Measurements from ENCODE around the gene MAML3. TPM values are rescaled to one million over a fixed set of nuclear protein-coding genes. Genes with fewer than 3 reads are reported as not detected.

Gene MAML3
- polyA plus RNA-seq, 6 donors from 2014 or later: 0.37 to 2.7 (median 1.1) TPM

GRCh38 chr4:140028676-140029517 is 125.1 kb downstream of the MAML3 start:
- peaks cover 2 to 11% (median 11%) of the 10 kb centered on the region in 3 donors for H3K4me1 Mint-ChIP-seq
- ATAC-seq (ENCODE audit: low read depth in 2 of 2): peak; percentile 48 to 53
- no peak overlapping the region for H3K4me3 Mint-ChIP-seq
- no peaks in the 10 kb centered on the region for H3K9me3 Mint-ChIP-seq
- H3K36me3 Mint-ChIP-seq: peaks cover 5 to 7% of the 10 kb centered on the region in 2 donors
- DNase-seq: no peak
- H3K27ac Mint-ChIP-seq: no peak overlapping the region
- peaks cover 6 to 9% (median 7%) of the 10 kb centered on the region in 3 donors for H3K27me3 Mint-ChIP-seq

DNA sequence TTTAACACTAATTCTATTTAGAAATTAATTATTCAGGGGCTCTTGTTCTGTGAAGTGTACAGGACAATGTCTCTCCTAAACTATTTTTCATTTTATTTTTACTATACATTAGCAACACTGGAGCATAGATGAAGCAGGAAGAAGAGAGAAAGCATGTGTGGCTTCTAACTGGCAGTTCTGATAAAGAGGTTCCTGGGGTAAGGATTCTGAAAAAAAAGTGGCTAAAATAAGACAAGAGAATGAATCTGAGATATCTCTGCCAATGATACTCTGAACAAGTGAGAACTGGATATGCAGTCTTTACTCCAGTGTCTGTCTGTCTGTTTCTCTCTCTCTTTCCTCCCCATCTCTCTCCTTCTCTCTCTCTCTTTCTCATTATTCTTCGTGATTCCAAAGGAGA is 125.9 kb downstream of the MAML3 start:
- no peak overlapping the region for H3K27ac Mint-ChIP-seq
- H3K36me3 Mint-ChIP-seq: peaks cover 5 to 7% of the 10 kb centered on the region in 2 donors
- peaks cover 2 to 11% (median 11%) of the 10 kb centered on the region in 3 donors for H3K4me1 Mint-ChIP-seq
- ATAC-seq (ENCODE audit: low read depth in 2 of 2): no peak
- no peak for DNase-seq
- H3K4me3 Mint-ChIP-seq: no peak overlapping the region
- peaks cover 3 to 9% (median 7%) of the 10 kb centered on the region in 3 donors for H3K27me3 Mint-ChIP-seq
- no peaks in the 10 kb centered on the region for H3K9me3 Mint-ChIP-seq

DNA sequence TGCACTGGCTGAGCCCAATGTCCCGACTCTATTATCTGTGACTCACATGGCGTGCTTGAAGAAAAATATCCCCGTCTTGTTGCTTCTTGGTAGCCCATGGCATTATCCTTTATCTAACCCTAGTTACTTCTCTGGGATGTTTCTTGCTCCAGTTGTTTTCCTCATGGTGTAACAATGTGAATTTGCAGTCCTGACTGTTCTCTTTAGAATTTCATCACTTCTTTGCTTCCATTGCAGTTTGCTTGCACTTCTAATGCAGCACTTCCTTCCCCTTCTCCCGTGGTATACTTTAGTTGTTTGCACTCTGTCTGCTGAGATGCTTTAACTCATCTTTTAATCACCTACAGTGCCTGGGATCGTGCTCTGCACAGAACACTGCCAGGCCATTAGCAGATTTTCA is 126.9 kb downstream of the MAML3 start:
- H3K27ac Mint-ChIP-seq: peak overlapping the region in 1 of 6 donors; percentile 40
- H3K9me3 Mint-ChIP-seq: no peaks in the 10 kb centered on the region
- H3K27me3 Mint-ChIP-seq: peaks cover 0 to 9% (median 7%) of the 10 kb centered on the region in 3 donors
- H3K4me3 Mint-ChIP-seq: no peak overlapping the region
- H3K36me3 Mint-ChIP-seq: peaks cover 5 to 7% of the 10 kb centered on the region in 2 donors
- H3K4me1 Mint-ChIP-seq: peaks cover 2 to 11% (median 11%) of the 10 kb centered on the region in 3 donors
- no peak for DNase-seq
- ATAC-seq (ENCODE audit: low read depth in 2 of 2): no peak

DNA sequence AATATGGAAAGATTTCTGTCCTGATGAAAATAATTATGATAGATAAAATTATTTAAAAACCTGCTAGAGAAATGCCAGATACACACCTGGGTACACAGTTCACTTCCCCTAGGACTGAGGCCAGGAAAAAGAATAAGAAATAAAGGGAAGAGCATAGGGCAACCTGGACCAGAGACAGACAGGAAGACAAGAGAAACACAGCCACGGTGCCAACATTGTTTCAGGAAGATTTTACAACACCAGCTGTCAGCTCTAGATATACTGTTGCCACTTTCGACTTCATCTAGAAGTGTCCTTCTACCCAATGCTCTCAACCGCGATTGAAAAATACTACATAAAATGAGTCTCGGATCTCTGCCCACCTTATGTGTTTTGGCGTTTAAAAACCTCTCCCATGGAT is 128.5 kb downstream of the MAML3 start:
- Mint-ChIP-seq H3K9me3 (no peaks in the 10 kb centered on the region), H3K4me1 (peaks cover 2 to 13% (median 11%) of the 10 kb centered on the region in 3 donors), H3K27ac (no peak overlapping the region), H3K4me3 (no peak overlapping the region), H3K36me3 (peaks cover 1 to 3% of the 10 kb centered on the region in 2 donors), H3K27me3 (peaks cover 0 to 5% (median 5%) of the 10 kb centered on the region in 3 donors)
- no peak for DNase-seq
- ATAC-seq (ENCODE audit: low read depth in 2 of 2): no peak

DNA sequence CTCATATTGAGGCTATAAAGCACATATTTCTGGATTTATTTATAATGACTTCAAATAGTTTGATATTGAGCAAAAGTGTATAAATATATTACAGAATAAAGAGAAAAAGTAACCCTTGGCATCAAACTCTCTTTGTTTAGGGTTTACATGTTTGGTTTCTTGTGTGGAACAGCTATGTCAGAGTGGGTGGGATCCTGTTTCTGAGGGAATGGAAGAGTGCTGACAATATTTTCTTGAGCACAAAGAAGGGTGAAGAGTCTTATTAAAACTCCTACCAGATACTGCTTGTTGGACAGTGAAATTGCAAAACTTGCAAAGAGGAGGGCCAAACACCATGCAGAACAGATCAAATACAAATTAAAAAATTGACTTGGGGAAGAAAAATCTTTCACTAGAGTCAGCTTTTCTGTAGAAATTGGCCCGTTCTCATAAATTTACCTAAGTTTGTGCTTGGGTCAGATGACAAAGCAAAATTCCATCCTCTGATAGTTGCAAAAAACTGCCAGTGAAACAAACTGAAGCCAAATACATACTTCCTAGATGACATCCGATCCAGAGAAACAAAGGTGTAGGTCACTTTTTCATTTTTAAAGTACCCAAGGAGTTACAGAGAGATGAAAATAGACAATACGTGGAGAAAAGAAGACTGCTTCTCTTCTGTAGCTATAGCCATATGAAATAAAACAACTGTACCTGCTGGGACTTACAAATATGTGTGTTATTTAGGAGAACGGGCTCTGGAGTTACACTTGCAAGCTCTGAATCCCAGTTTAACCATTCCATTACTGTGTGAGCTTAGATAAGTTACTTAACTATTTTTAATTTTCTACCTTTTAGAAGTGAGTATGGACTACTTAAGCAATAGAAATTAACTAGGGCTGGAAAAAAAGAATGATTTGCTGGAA is 133.3 kb downstream of the MAML3 start:
- peaks cover 4 to 9% (median 8%) of the 10 kb centered on the region in 3 donors for H3K4me1 Mint-ChIP-seq
- ATAC-seq (ENCODE audit: low read depth in 2 of 2) (no peak), DNase-seq (no peak)
- no peak overlapping the region for H3K4me3 Mint-ChIP-seq
- H3K9me3 Mint-ChIP-seq: no peaks in the 10 kb centered on the region
- peak overlapping the region in 2 of 6 donors; percentile 20 to 49 for H3K27ac Mint-ChIP-seq
- no peaks in the 10 kb centered on the region for H3K36me3 Mint-ChIP-seq
- no peaks in the 10 kb centered on the region for H3K27me3 Mint-ChIP-seq

DNA sequence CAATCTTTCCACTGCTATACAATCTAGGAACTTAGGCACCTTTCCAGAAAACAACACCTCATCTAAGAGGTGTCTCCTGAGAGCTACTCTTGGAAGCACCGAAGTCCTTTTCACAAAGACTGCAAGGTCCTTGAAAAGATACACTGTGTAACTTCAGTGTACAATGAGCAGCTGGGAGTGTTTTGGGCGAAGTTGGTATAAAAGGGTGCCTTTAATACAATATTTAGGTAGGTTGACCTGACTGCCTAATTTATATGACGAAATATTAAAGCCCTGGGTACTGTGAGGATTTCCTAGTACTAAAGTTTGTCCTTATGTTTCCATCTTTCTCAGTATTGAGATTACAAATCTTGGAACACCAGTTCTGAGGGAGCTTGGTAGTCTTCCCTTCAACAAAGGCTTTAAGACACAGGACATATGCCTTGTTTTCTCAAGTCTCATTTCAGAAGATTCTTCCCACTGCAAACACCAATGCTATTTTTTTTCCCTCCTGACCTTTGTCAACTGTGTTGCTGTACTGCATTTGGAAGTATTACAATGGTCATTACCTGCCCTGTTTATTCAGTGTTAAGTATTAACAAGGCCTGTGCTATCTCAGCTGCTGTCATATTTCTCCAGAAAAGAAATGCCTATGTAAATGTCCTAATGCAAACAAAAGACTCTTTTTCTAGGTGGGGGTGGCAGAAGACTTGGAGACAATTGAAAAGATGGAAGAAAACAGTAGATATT is 134.2 kb downstream of the MAML3 start:
- Mint-ChIP-seq H3K27me3 (no peaks in the 10 kb centered on the region), H3K36me3 (no peaks in the 10 kb centered on the region), H3K4me3 (no peak overlapping the region), H3K4me1 (peaks cover 4 to 9% (median 8%) of the 10 kb centered on the region in 3 donors), H3K27ac (peak overlapping the region in 1 of 6 donors; percentile 30), H3K9me3 (no peaks in the 10 kb centered on the region)
- ATAC-seq (ENCODE audit: low read depth in 2 of 2): no peak
- no peak for DNase-seq

GRCh38 chr4:140018931-140019618 is 134.9 kb downstream of the MAML3 start:
- no peak for ATAC-seq (ENCODE audit: low read depth in 2 of 2)
- no peak overlapping the region for H3K4me3 Mint-ChIP-seq

GRCh38 chr4:140014284-140014683 is 139.7 kb downstream of the MAML3 start:
- no peaks in the 10 kb centered on the region for H3K9me3 Mint-ChIP-seq
- H3K4me1 Mint-ChIP-seq: peaks cover 7 to 13% (median 10%) of the 10 kb centered on the region in 3 donors
- DNase-seq: no peak
- H3K27ac Mint-ChIP-seq: no peak overlapping the region
- peaks cover 5 to 9% (median 6%) of the 10 kb centered on the region in 3 donors for H3K27me3 Mint-ChIP-seq
- H3K4me3 Mint-ChIP-seq: no peak overlapping the region
- no peaks in the 10 kb centered on the region for H3K36me3 Mint-ChIP-seq
- no peak for ATAC-seq (ENCODE audit: low read depth in 2 of 2)

More at GRCh38 chr4:140018931-140019618, 134.9 kb downstream of the MAML3 start:
- H3K9me3 Mint-ChIP-seq: no peaks in the 10 kb centered on the region
- H3K27me3 Mint-ChIP-seq: peaks cover 0 to under 1% (median 0%) of the 10 kb centered on the region in 3 donors
- H3K4me1 Mint-ChIP-seq: peaks cover 4 to 9% (median 8%) of the 10 kb centered on the region in 3 donors
- H3K27ac Mint-ChIP-seq: peak overlapping the region in 1 of 6 donors; percentile 10
- no peak for DNase-seq
- no peaks in the 10 kb centered on the region for H3K36me3 Mint-ChIP-seq

GRCh38 chr4:140012688-140013486 is 141.1 kb downstream of the MAML3 start:
- Mint-ChIP-seq H3K27me3 (peaks cover 5 to 9% (median 6%) of the 10 kb centered on the region in 3 donors), H3K4me3 (no peak overlapping the region), H3K9me3 (no peaks in the 10 kb centered on the region), H3K4me1 (peaks cover 3 to 8% (median 5%) of the 10 kb centered on the region in 3 donors), H3K27ac (peak overlapping the region in 5 of 6 donors; percentile 4 to 85 (median 41)), H3K36me3 (no peaks in the 10 kb centered on the region)
- DNase-seq: peak; percentile 62
- ATAC-seq (ENCODE audit: low read depth in 2 of 2): peak; percentile 96

DNA sequence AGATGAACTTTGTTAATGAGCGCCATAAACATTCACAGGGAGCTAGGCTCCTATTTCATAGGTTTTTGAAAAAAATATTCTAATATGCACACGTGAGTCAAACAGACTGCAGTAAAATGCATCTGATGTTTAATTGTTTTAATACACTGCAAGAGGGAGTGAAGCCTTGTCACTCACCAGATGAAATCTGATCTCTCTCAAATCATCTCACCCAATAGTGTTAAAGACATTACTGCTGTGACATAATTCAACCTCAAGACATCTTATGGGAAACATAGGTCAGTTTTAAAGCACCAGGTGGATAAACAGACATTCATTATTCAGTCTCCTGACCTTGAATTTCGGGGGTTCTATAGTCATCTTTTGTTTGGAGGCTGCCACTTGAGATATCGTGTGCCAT is 148.3 kb downstream of the MAML3 start:
- no peak for ATAC-seq (ENCODE audit: low read depth in 2 of 2)
- no peaks in the 10 kb centered on the region for H3K4me1 Mint-ChIP-seq
- no peak overlapping the region for H3K27ac Mint-ChIP-seq
- no peak for DNase-seq
- no peaks in the 10 kb centered on the region for H3K9me3 Mint-ChIP-seq
- no peaks in the 10 kb centered on the region for H3K36me3 Mint-ChIP-seq
- peaks cover 0 to 10% (median 4%) of the 10 kb centered on the region in 3 donors for H3K27me3 Mint-ChIP-seq
- H3K4me3 Mint-ChIP-seq: no peak overlapping the region

DNA sequence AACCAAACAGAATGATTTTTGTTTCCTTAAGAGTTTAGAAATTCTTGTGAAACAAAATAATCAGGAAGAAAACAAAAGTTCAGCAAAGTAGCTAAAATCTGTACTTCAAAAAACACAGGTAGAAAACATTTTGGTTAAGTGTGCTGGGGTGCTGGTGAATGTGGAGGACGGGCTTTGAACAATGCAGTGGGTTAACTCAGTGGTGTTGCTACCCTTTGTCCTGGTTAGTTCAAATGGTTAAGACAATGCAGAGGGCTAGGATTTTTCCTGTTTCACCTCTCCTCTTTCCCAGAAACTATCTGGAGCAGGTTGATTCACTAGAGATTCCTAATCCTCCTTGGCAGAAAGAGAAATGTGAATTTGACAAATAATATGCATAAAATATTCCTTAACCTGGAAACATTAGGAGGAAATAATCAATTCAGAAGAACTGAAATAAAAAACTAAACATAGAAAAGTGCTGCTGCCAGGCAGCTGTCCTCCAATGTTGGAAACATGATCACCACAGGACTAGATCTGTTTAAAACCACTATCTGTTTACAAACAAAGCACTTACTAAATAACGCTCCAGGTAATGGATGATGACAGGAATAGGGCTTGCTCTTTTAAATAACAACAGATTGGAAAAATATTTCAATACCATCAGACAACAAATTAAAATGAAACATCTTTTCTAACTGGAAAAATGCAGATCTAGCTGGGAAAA is 148.9 kb downstream of the MAML3 start:
- Mint-ChIP-seq H3K4me3 (no peak overlapping the region), H3K9me3 (no peaks in the 10 kb centered on the region), H3K27ac (peak overlapping the region in 1 of 6 donors; percentile 48), H3K4me1 (no peaks in the 10 kb centered on the region), H3K36me3 (no peaks in the 10 kb centered on the region), H3K27me3 (peaks cover 0 to 15% (median 4%) of the 10 kb centered on the region in 3 donors)
- DNase-seq (no peak), ATAC-seq (ENCODE audit: low read depth in 2 of 2) (no peak)
